Fibroblast of villous mesenchyme (primary cell): ENCODE measurements around the gene NOBOX. TPM values are rescaled to one million over a fixed set of nuclear protein-coding genes. Genes with fewer than 3 reads are reported as not detected.

Experiments
- DNase-seq: peaks from one replicate; pipeline ENCODE4 v3.0.0-alpha.2; 2010; ENCODE audit warnings: low read depth
- H3K4me3 ChIP-seq: 2 replicates; pipeline ENCODE4 v1.5.1; 2011; ENCODE audit warnings: low read depth, mild to moderate bottlenecking, low read length
- CTCF ChIP-seq: IDR thresholded peaks from 2 replicates; pipeline ENCODE4 v1.5.1; 2012; ENCODE audit warnings: low read depth, mild to moderate bottlenecking, low read length; ENCODE audit not compliant: insufficient read depth
- total RNA-seq: library from RNA; depleted of rRNA; stranded (reverse); fragments of >200 nt; gene quantifications from 2 replicates; pipeline ENCODE4 v1.2.3, GENCODE V29; 2012

The NOBOX gene
- total RNA-seq, 1 donor, result not detected

GRCh38 chr7:144408121-144408520 is 4.6 kb upstream of the NOBOX start:
- no peak for TF ChIP-seq CTCF
- no peak for DNase-seq
- no peak overlapping the region for H3K4me3 ChIP-seq

DNA sequence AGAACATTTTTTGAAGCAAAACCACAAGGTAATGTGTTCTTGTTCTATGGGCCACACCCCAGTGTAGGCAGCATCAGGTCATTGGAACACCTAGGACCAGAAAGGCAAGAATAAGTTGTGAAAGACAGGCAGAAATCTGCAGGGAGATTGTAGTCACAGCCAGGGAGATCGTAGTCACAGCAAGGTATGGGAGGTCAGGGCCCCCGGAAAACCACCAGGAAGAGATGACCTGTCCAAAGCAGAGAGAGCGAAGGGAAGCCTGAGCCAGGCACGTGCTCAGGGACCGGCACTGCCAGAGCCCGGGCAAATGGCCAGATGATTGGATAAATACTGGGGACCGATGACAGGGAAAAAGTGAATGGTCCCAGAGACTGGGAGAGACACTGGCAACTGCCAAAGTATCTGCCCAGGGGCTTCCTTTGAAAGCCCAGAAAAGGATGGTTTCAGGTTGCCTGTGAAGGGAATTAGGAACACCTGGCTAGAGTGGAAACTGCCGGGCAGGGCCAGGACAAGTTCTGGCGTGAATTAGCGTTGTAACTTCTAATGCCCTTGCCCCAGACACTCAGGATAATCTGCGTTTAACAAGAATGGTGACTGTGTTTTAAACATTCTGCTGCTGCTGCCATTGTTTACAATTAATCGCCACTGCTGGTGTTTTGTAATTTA is 3.9 kb upstream of the NOBOX start:
- no peak for TF ChIP-seq CTCF
- H3K4me3 ChIP-seq, result no peak overlapping the region
- DNase-seq, result no peak

DNA sequence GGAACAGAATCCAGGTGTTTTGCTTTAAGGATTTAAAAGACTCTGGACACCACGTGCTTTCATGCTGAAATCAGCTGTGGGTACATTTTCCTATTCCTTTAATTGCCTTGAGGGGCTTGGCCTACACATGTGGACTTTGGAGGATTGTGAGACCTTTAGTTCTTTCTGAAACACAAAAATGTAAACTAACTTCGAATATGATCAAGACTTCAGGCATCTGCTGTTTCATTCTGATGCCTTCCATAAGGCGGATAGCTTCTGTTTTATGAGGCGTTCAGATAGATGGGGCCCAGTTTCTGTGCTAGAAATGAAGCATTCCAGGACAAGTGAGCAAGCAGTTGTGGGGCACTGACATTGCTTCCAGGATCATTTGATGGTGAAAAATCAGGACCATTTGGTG is 1.5 kb upstream of the NOBOX start:
- H3K4me3 ChIP-seq, result no peak overlapping the region
- DNase-seq, result peak; percentile 50
- TF ChIP-seq CTCF, result no peak

DNA sequence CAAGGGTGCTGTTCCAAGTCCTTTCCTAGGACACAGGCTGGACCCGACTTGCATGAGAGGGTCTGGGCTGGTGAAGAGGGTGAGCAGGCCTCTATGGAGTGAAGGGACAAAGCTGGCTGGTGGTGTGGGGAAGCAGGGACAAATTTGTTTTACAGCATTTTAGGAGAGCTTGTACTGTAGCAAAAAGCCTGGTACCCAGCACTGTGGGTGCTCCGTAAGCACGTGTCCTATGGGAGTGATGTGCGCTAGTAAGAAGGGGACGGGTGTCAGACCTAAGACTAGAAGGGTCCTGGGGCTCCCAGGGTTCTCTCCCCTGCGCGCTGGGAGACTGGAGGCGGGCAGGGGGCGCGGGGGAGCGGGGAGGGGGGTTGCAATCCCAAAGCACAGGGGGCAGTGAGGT is 391 bp downstream of the NOBOX start:
- no peak overlapping the region for H3K4me3 ChIP-seq
- TF ChIP-seq CTCF, result no peak
- no peak for DNase-seq

DNA sequence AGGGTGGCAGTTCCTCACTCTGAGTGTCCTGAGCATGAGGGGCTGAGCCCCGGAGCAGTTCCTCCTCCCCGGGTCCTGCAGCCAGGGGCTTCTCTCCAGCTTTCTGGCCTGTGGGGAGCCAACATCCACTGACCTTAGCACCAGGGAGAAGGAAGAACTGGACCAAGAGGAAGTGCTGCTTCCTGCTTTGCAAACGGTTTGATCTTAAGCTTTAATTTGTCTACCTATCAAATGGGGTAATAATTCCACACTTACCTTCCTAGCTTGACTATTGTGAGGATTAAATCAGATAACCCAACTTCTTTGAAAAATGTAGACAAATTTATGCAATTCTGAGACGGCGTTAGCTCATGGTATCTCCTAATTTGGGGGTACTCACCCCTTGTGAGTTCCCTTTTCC is 2.0 kb downstream of the NOBOX start:
- TF ChIP-seq CTCF, result no peak
- no peak for DNase-seq
- no peak overlapping the region for H3K4me3 ChIP-seq

- no peak for TF ChIP-seq CTCF
- no peak overlapping the region for H3K4me3 ChIP-seq
- no peak for DNase-seq
These were observed 3.5 kb downstream of the NOBOX start for GRCh38 chr7:144399946-144400345.

GRCh38 chr7:144398911-144399310 is 4.6 kb downstream of the NOBOX start:
- TF ChIP-seq CTCF, result no peak
- DNase-seq, result no peak
- no peak overlapping the region for H3K4me3 ChIP-seq
